Retinal pigment epithelial cell (primary cell): Measurements from ENCODE around the gene TWSG1.

Source experiments
- DNase-seq: peaks from one replicate; pipeline ENCODE4 v3.0.0-alpha.2; 2010; ENCODE audit warnings: low read depth
- H3K4me3 ChIP-seq: 2 replicates; pipeline ENCODE4 v1.5.1; 2011; ENCODE audit warnings: mild to moderate bottlenecking, low read length, control low read depth, moderate library complexity
- TF ChIP-seq, protein P1 (sequence below): conservative IDR thresholded peaks from 2 replicates; pipeline ENCODE4 v1.5.1; 2011; ENCODE audit warnings: low read depth, low read length, control low read depth, inconsistent platforms

The TWSG1 gene

DNA sequence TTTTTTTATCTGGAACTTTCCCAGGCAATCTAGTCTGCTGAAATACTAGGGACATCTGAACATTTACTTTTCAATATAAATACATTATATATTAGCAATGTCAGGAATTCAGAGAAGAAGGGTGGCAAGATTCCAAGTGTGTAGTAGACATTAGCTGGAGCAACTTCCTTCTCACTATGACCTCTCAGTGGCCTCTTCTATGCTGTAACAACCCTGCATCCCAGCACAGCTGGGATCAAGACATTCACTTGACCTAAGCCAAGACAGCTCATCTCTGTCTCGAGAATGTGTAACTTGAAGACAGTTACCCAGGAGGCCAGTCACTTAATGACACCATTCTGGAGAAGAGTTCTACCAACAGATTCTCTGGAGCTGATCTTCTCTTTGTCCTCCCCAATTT is 79.0 kb downstream of the TWSG1 start:
- H3K4me3 ChIP-seq = no peak overlapping the region
- TF ChIP-seq, protein P1, sequence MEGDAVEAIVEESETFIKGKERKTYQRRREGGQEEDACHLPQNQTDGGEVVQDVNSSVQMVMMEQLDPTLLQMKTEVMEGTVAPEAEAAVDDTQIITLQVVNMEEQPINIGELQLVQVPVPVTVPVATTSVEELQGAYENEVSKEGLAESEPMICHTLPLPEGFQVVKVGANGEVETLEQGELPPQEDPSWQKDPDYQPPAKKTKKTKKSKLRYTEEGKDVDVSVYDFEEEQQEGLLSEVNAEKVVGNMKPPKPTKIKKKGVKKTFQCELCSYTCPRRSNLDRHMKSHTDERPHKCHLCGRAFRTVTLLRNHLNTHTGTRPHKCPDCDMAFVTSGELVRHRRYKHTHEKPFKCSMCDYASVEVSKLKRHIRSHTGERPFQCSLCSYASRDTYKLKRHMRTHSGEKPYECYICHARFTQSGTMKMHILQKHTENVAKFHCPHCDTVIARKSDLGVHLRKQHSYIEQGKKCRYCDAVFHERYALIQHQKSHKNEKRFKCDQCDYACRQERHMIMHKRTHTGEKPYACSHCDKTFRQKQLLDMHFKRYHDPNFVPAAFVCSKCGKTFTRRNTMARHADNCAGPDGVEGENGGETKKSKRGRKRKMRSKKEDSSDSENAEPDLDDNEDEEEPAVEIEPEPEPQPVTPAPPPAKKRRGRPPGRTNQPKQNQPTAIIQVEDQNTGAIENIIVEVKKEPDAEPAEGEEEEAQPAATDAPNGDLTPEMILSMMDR = no peak
- no peak for DNase-seq

DNA sequence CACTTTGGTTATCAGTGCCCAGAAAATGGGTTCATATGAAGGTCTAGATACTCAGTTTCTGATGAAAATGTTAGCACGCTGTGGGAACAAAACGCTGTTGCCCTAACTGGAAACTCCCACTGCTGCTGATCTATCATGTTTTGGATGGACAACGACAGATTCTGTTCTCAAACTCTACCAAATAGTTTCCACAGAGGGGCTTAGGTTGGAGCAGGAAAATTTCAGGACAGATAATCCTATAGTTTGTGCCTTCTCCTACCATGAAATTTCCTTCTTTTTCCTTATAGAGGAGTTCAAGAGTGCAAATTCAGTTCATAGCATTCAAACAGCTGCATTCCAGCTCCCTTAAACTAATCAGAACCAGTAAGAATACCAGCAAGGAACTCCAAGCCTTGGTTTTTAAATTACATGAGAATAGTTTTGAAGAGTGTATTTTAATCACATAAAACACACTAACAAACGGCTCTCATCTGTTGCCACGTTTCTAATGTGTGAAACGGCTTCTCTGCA is 82.0 kb downstream of the TWSG1 start:
- H3K4me3 ChIP-seq = peak overlapping the region; percentile 8
- TF ChIP-seq, protein P1 = no peak

DNA sequence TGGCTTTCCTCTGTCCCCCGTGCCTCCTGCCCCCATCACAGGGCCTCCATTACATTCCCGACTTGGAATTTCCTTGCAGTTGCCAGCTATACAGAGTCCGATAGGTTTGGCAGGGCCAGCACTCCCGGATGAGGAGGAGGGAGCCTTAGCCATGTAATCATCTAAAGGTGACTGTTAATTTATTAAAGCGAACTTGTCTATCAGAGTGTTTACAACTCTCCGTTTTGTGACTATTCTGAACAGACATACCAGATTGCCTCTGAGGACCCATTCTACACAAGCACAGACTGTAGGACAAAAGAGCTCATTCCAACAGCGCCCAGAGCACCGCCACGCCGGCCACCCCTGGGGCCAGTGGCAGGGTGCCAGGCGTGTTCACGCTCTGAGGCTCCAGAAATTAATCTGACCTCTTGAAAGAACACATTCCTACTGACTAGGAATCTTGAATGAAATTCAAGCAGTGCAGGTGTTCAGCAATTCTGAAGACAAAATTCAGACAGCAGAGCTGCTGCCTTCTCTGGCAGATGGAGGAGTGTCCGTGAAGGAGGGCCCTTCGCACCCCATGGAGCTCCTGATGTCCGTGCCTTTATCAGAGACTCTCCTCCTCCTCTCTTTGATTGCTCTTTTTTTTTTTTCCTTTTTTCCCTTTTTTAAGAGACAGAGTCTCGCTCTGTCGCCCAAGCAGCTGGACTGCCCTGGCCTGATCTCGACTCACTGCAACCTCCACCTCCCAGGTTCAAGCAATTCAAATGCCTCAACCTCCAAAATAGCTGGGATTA is 82.7 kb downstream of the TWSG1 start:
- peak; percentile 44 for DNase-seq
- H3K4me3 ChIP-seq = peak overlapping the region; percentile 8
- TF ChIP-seq, protein P1 = no peak

More for the DNA sequence above, 82.0 kb downstream of the TWSG1 start:
- DNase-seq = no peak

DNA sequence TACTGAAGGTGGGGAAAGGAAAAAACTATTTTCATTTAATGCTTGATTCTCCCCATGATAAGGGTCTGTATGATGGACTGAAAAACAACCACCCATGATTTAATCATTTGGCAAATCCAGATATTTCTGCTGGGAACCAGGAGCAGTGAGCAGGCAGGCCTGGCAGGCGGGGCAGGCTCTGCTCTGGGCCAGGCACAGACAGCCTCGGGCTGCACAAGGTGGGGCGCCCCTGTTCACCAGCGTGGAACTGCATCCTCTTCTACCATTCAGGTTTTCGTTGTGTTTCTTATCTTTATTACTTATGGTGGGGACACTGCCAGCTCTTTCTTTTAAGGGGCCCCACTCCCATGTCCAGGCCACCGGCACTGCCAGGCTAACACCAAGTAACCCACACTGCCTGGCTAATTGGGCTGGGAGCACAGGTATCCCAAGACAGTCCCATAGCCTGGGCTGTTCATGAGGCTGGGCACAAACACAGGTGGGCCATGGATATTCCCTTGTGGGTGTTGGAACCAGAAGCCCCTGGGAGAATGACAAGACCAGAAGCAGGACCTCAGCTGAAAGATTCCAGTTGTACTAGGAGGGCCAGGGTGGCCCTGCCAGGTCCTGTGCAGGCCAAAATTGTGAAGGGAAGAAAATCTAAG is 83.6 kb downstream of the TWSG1 start:
- H3K4me3 ChIP-seq = no peak overlapping the region
- TF ChIP-seq, protein P1 = no peak
- no peak for DNase-seq

DNA sequence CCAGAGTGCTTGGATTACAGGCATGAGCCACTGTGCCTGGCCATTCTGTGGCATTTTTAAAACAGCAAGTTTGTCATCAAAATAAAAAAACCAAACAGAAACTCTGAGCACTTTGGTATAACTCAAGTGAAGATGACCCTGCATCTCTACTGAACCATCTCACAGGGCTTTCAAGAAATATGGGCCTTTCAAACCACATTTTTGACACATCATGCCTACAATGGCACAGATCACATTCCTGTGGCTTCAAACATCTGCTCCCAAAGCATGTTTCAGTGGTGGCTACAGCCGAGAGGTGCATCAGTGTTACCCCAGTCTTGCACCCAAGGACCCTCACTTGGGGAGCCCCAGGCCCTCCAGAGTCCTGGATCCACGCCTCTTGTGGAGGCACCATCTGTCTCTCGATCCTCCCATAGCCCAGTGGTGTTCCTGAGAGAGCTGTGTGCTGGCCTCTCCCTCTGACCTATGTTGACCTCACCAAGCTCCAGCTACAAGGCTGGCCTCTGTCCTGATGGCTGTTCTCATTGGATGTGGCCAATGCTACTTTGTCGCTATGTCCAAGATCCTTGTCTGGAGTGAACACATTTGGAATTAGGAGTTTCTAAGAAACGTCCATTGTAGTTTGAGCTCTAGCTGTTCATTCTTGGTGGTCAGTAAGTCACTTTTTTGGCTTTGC is 85.5 kb downstream of the TWSG1 start:
- TF ChIP-seq, protein P1 = no peak
- DNase-seq = no peak
- H3K4me3 ChIP-seq = no peak overlapping the region

DNA sequence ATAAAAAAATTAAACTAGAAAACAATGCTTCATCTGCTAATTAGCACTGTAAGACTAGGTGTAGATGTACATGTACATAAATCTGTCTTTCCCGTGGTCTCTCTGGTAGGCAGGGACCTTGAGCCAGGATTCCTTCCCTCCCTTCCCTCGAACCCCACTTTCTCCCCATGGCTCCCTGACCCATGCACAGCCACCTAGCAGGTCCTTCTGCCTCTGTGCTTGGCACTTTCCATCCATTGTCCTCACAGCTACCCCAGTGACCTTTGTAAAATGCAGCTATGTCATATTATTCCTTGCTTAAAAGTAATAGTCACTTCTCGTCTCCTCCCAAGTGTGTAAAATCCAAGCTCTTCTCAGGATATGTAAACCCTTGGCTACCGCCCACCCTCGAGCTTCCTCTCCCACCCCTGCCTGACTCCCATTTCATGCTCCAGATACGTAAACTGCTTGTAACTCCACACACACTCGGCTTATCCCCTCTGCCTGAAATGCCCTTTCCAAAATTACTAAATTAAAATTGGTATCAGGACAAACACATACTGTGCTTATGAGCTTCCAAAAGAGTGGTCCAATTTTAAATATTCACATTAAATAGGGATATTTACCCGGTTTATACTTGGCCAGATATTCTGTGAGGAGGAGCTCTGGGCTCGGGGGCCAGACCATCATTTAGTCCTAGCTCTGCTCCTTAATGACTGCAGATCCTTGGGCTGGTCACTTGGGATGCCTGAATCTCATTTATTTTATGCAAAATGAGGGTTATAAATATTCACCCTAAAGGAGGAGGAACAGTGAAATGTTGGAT is 86.7 kb downstream of the TWSG1 start:
- TF ChIP-seq, protein P1 = no peak
- H3K4me3 ChIP-seq = no peak overlapping the region
- no peak for DNase-seq
